MM.1S (cell line): ENCODE measurements around the gene APCDD1L.

Source experiments
- EZH2phosphoT487 ChIP-seq: fragments of 300-600 bp; sonication (generic); IDR thresholded peaks from 2 replicates; pipeline ENCODE4 v1.6.1; 2018; ENCODE audit warnings: antibody characterized with exemption, low read length
- TF ChIP-seq, protein P1 (sequence below): fragments of 300-600 bp; sonication (generic); IDR thresholded peaks from 2 replicates; pipeline ENCODE4 v1.5.1; 2016; ENCODE audit warnings: antibody characterized with exemption, low read length, mixed read lengths

DNA sequence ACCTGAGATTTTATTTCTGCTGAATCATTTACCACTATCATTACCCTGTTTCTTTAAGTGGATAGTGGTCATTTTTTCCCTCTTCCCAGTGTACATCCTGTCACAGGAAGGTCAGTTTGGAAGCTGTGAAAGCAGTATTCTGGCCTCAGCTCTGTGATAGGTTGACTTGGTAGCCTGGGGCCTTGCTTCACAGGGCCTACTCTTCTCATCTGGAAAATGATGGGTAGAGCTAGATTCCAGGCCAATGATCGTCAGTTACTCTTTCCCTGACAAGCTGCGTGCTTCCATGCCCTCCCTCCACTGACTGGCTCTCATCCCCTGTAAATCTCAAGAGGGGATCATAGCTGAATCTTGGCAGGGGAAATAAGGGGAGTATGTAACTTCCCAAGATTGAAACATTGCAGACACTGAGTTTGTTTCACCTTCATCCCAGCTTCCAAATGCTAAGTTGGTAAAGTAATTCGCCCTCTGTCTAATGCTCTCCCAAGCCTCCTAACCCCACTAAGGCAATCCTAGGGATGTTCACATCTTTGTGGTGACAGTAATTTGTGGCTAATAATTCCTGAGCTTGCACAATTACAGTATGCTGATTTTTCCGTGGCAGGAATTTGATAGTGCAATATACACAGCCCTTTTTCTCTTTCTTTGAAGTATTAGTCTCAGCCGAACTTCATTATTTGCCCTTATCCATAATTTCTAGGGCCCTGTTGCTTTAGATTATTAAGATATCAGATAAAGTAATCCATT, 75.0 kb downstream of the APCDD1L start:
- TF ChIP-seq EZH2phosphoT487 = no peak
- TF ChIP-seq, protein P1, sequence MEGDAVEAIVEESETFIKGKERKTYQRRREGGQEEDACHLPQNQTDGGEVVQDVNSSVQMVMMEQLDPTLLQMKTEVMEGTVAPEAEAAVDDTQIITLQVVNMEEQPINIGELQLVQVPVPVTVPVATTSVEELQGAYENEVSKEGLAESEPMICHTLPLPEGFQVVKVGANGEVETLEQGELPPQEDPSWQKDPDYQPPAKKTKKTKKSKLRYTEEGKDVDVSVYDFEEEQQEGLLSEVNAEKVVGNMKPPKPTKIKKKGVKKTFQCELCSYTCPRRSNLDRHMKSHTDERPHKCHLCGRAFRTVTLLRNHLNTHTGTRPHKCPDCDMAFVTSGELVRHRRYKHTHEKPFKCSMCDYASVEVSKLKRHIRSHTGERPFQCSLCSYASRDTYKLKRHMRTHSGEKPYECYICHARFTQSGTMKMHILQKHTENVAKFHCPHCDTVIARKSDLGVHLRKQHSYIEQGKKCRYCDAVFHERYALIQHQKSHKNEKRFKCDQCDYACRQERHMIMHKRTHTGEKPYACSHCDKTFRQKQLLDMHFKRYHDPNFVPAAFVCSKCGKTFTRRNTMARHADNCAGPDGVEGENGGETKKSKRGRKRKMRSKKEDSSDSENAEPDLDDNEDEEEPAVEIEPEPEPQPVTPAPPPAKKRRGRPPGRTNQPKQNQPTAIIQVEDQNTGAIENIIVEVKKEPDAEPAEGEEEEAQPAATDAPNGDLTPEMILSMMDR = no peak
